ENCODE results near the gene RBCK1. TPM values are rescaled to one million over a fixed set of nuclear protein-coding genes. Genes with fewer than 3 reads are reported as not detected.

The RBCK1 gene
- total and polyA plus RNA-seq, 9 of the 15 experiments (the other 6 are each of a cell fraction or from before 2014, with no cell fraction given) = 5.9 to 59.3 (median 26.5) TPM

GRCh38 chr20:415820-416322 is 7.8 kb downstream of the RBCK1 start (continued):
- TF ChIP-seq IRF9 (tag; IDR thresholded peaks at IDR 0.05) (peak; percentile 79), CREB3 (tag; conservative IDR thresholded peaks at IDR 0.05; ENCODE audit: low read depth) (no peak), ZBTB12 (CRISPR knock-in tag; IDR thresholded peaks at IDR 0.05) (no peak), CBFB (CRISPR knock-in tag; IDR thresholded peaks at IDR 0.05) (no peak), GTF2A2 (tag; IDR thresholded peaks at IDR 0.05) (no peak), TEAD4 (IDR thresholded peaks at IDR 0.05; ENCODE audit: low read length) (peak; percentile 73), TEAD4 (CRISPR knock-in tag; IDR thresholded peaks at IDR 0.05; ENCODE audit: borderline replicate concordance) (no peak), NFIC (IDR thresholded peaks at IDR 0.05) (peak; percentile 41), MEF2A (IDR thresholded peaks at IDR 0.05; ENCODE audit: control insufficient read depth, low read depth, low read length) (no peak), COPS2 (conservative IDR thresholded peaks at IDR 0.05) (no peak), ZNF174 (CRISPR knock-in tag; IDR thresholded peaks at IDR 0.05) (no peak), SRF (CRISPR knock-in tag; IDR thresholded peaks at IDR 0.05) (no peak), ZNF277 (CRISPR knock-in tag; IDR thresholded peaks at IDR 0.05; ENCODE audit: borderline replicate concordance) (no peak), ZNF146 (CRISPR knock-in tag; IDR thresholded peaks at IDR 0.05; ENCODE audit: unreplicated experiment) (no peak), KDM1A (IDR thresholded peaks at IDR 0.05) (peak in 1 of 2 experiments; percentile 62; a peak in 3 of 4 replicates), ZNF280A (IDR thresholded peaks at IDR 0.05; ENCODE audit: low read depth, partially characterized antibody) (no peak), KLF1 (tag; IDR thresholded peaks at IDR 0.05) (no peak), ZNF311 (CRISPR knock-in tag; IDR thresholded peaks at IDR 0.05) (no peak), ZNF280B (CRISPR knock-in tag; IDR thresholded peaks at IDR 0.05) (no peak), ZNF77 (CRISPR knock-in tag; IDR thresholded peaks at IDR 0.05) (no peak)
